Right ventricle myocardium superior (tissue), 1 donor: Measurements from ENCODE around the gene KLRF2. TPM values are rescaled to one million over a fixed set of nuclear protein-coding genes. Genes with fewer than 3 reads are reported as not detected.
"Not testable (repeated sequence)": the region's sequence is repeated elsewhere in the genome, so short reads cannot be mapped to it uniquely, and the experiment has no call there.

Experiments
- ATAC-seq: fragments of 200-7000 bp; cut with Tn5 transposase; one replicate; pipeline ENCODE4 v1.9.1; 2020; ENCODE audit warnings: mild to moderate bottlenecking; ENCODE audit not compliant: poor library complexity
- DNase-seq: peaks from one replicate; pipeline ENCODE4 v3.0.0-alpha.2; 2020
- intact Hi-C: fragments of 100-400 bp; cut with DNase I; formaldehyde crosslinking; loops from one replicate; pipeline ENCODE4 v1.11.2; 2022
- long read RNA-seq: library from polyadenylated mRNA; unstranded; transcript quantifications from one replicate; pipeline ENCODE4 v2.0.0, GENCODE V29; 2021
- total RNA-seq: library from RNA; stranded (reverse); fragmentation: NEBNext Ultra II Directional; extraction: Animal tissue kit (Norgen Biotek cat#: 25700); gene quantifications from one replicate; pipeline ENCODE4 v1.2.1, GENCODE V29; 2021
- donor health status: DM: no; HTN: yes; CAD: no; lungs with severe emphysema.

The KLRF2 gene
- not detected for total RNA-seq
- long read RNA-seq: 0 reads

GRCh38 chr12:9881246-9881645 lies at the start of gene KLRF2:
Gene KLRF2 (plus strand): TSS chr12:9881489. CDS start chr12:9881596, 107 bp downstream.
- DNase-seq: no peak
- no peak for ATAC-seq

GRCh38 chr12:9831720-9832119 lies 49.6 kb upstream of the KLRF2 start:
- DNase-seq: no peak
- intact Hi-C loops: no loop called here
- no peak for ATAC-seq

More at GRCh38 chr12:9881246-9881645, at the start of gene KLRF2:
- intact Hi-C loops: no loop called here

- ATAC-seq (no peak), DNase-seq (no peak)
- intact Hi-C loops: no loop called here
These were observed 37.9 kb upstream of the KLRF2 start for GRCh38 chr12:9843407-9843806.

GRCh38 chr12:9848899-9849298 lies 32.4 kb upstream of the KLRF2 start:
- DNase-seq (no peak), ATAC-seq (no peak)
- intact Hi-C loops: no loop called here

GRCh38 chr12:9851050-9851449 lies 30.2 kb upstream of the KLRF2 start:
- intact Hi-C loops: no loop called here
- no peak for ATAC-seq

GRCh38 chr12:9851927-9852326 lies 29.4 kb upstream of the KLRF2 start:
- no peak for ATAC-seq
- DNase-seq: no peak
- intact Hi-C loops: no loop called here

More at GRCh38 chr12:9851050-9851449, 30.2 kb upstream of the KLRF2 start:
- no peak for DNase-seq

- ATAC-seq (no peak), DNase-seq (no peak)
- intact Hi-C loops: no loop called here
These were observed 25.1 kb upstream of the KLRF2 start for GRCh38 chr12:9856151-9856550.

- intact Hi-C loops: no loop called here
These were observed 24.4 kb upstream of the KLRF2 start for GRCh38 chr12:9856894-9857293.

GRCh38 chr12:9858135-9858534 lies 23.2 kb upstream of the KLRF2 start:
- ATAC-seq: no peak
- no peak for DNase-seq
- intact Hi-C loops: no loop called here

More at GRCh38 chr12:9856894-9857293, 24.4 kb upstream of the KLRF2 start:
- no peak for ATAC-seq
- DNase-seq: no peak

GRCh38 chr12:9864913-9865675 lies 16.2 kb upstream of the KLRF2 start:
- intact Hi-C loops: no loop called here
- no peak for ATAC-seq
- no peak for DNase-seq

- DNase-seq: no peak
- no peak for ATAC-seq
- intact Hi-C loops: no loop called here
These were observed 14.4 kb upstream of the KLRF2 start for GRCh38 chr12:9866860-9867269.

GRCh38 chr12:9867531-9867930 lies 13.8 kb upstream of the KLRF2 start:
- intact Hi-C loops: no loop called here
- ATAC-seq (no peak), DNase-seq (no peak)

GRCh38 chr12:9868311-9868801 lies 12.9 kb upstream of the KLRF2 start:
- no peak for ATAC-seq
- intact Hi-C loops: no loop called here
- no peak for DNase-seq

GRCh38 chr12:9868951-9869306 lies 12.4 kb upstream of the KLRF2 start:
- ATAC-seq (no peak), DNase-seq (no peak)
- intact Hi-C loops: no loop called here

- ATAC-seq (peak; percentile 75), DNase-seq (no peak)
- intact Hi-C loops: no loop called here
These were observed 11.8 kb upstream of the KLRF2 start, which contains the start of gene CLEC2B for GRCh38 chr12:9869307-9870161. Gene CLEC2B (minus strand): TSS chr12:9869354.

GRCh38 chr12:9870286-9870866 lies 10.9 kb upstream of the KLRF2 start:
- ATAC-seq: no peak
- intact Hi-C loops: no loop called here
- no peak for DNase-seq

GRCh38 chr12:9872162-9872561 lies 9.1 kb upstream of the KLRF2 start:
- DNase-seq: no peak
- ATAC-seq: no peak
- intact Hi-C loops: no loop called here

- no peak for ATAC-seq
- no peak for DNase-seq
- intact Hi-C loops: no loop called here
These were observed 8.5 kb upstream of the KLRF2 start for GRCh38 chr12:9872742-9873141.

- intact Hi-C loops, ATAC-seq, DNase-seq: not testable (repeated sequence)
These were observed 5.2 kb upstream of the KLRF2 start for GRCh38 chr12:9876120-9876519.
